AG04450 (cell line): Measurements from ENCODE around the gene CDC7. TPM values are rescaled to one million over a fixed set of nuclear protein-coding genes. Genes with fewer than 3 reads are reported as not detected.

Experiments used
- CTCF ChIA-PET: fragments of 300-600, 350-600 bp; formaldehyde crosslinking; extraction: SDS; loops from one replicate; lab custom pipeline; 2022; ENCODE audit warnings: antibody characterized with exemption, inconsistent platforms; lab: Charles Lee
- POLR2A ChIA-PET: fragments of 350-600 bp; formaldehyde crosslinking; extraction: SDS; loops from one replicate; lab custom pipeline; 2021; ENCODE audit warnings: antibody characterized with exemption, inconsistent platforms; lab: Yijun Ruan, JAX
- DNase-seq: peaks from one replicate; pipeline ENCODE4 v3.0.0-alpha.2; 2011; ENCODE audit warnings: low read depth, low spot score
- H3K27ac ChIP-seq: one replicate; pipeline ENCODE4 v1.5.1; 2012; ENCODE audit warnings: low read depth, low read length, control low read depth
- H3K27me3 ChIP-seq: one replicate; pipeline ENCODE4 v1.6.0; 2012; ENCODE audit warnings: low read length; ENCODE audit not compliant: control insufficient read depth, insufficient read depth
- H3K4me3 ChIP-seq: 2 replicates; pipeline ENCODE4 v1.5.1; 2011; ENCODE audit warnings: mild to moderate bottlenecking, low read depth, low read length, control low read depth
- H3K9me3 ChIP-seq: 2 replicates; pipeline ENCODE4 v1.5.1; 2012; ENCODE audit warnings: low read length; ENCODE audit not compliant: control insufficient read depth, insufficient read depth
- polyA plus RNA-seq: library from polyadenylated mRNA; depleted of rRNA; stranded (reverse); fragments of >200 nt; gene quantifications from 2 replicates; pipeline ENCODE4 v1.2.3, GENCODE V29; 2011
- TF ChIP-seq, protein P1 (sequence below): IDR thresholded peaks from 2 replicates; pipeline ENCODE4 v1.5.1; 2011; ENCODE audit warnings: low read depth, low read length, control low read depth, inconsistent platforms

The CDC7 gene
- polyA plus RNA-seq, 1 experiment, result 4.6 TPM

DNA sequence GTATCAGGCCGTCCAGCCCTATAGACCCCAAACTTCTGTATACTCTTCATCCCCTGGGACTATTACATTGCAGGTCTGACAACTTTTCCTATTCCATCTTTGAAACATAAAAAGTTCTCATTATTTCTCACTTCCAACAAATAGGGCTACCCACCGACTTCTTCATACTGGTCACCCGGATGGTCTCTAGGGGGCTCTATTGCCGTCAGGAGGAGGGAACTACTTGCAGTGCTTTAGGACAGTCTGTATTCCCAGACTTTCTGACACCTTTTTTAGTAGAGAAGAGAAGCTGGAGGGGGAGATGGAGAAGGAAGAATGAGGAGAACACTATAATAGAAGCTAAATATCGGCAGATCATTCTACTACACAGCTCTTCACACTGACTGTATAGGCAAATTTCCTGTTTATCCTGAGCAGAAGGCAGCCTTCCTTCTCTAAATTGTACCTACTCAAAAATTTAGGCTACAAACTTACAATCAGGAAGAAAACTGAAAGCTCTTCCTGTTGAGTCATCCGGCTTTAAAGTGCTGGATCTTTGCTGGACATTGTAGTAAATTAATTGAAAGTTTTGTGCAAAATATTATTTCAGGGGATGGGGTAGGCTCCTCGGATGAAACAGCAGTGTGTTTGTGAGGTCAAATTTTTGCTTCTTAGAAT is 54.6 kb downstream of the CDC7 start:
- Histone ChIP-seq H3K4me3 (no peak overlapping the region), H3K27ac (peak overlapping the region; percentile 83), H3K9me3 (no peaks in the 10 kb centered on the region), H3K27me3 (no peaks in the 10 kb centered on the region)
- CTCF ChIA-PET, result no interaction called here
- no peak for DNase-seq
- POLR2A ChIA-PET, result interaction anchor here (0.6 kb wide), 1 partner anchor 119 kb away, joined by 3 read pairs; no protein-coding TSS in a partner anchor
- TF ChIP-seq, protein P1, sequence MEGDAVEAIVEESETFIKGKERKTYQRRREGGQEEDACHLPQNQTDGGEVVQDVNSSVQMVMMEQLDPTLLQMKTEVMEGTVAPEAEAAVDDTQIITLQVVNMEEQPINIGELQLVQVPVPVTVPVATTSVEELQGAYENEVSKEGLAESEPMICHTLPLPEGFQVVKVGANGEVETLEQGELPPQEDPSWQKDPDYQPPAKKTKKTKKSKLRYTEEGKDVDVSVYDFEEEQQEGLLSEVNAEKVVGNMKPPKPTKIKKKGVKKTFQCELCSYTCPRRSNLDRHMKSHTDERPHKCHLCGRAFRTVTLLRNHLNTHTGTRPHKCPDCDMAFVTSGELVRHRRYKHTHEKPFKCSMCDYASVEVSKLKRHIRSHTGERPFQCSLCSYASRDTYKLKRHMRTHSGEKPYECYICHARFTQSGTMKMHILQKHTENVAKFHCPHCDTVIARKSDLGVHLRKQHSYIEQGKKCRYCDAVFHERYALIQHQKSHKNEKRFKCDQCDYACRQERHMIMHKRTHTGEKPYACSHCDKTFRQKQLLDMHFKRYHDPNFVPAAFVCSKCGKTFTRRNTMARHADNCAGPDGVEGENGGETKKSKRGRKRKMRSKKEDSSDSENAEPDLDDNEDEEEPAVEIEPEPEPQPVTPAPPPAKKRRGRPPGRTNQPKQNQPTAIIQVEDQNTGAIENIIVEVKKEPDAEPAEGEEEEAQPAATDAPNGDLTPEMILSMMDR, result peak; percentile 31; the same call in 1 of the 2 replicates

DNA sequence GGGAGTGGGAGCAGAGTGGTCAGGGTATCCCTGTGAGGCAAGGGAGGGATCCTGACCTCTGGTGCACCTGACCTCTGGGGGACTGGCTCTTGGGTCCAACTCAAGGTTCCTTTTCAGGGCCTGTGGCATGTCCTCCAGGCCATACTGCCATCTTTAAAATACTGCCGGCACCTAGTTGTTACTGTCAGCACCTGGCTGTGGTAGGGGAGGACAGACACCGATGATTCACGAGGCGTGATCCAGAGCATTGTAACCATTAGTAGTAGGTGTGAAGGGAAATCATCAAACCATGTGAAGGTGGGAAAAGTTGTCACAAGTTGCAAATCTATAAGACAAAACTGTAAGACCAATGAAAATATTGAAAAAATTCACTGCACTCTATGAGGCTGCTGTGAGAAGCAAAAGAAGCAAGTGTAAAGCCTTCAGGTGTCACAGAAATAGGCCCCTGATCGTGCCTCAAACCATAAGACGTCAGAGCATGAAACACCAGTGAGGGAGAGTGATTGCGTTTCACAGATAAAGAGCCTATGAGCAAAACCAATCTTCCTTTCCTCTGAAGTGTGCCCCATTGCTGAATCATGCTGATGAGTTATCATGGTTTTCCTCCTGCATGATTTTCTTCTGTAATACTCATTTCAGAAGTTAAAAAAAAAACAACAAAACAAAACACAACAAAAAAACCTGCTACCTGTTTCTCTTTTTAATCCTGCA is 55.3 kb downstream of the CDC7 start:
- TF ChIP-seq, protein P1, result no peak
- DNase-seq, result peak; percentile 61
- ChIA-PET CTCF (no interaction called here), POLR2A (interaction anchor here (0.6 kb wide), 1 partner anchor 118 kb away, joined by 3 read pairs; no protein-coding TSS in a partner anchor)
- Histone ChIP-seq H3K27me3 (no peaks in the 10 kb centered on the region), H3K9me3 (no peaks in the 10 kb centered on the region), H3K27ac (peak overlapping the region; percentile 83), H3K4me3 (no peak overlapping the region)

DNA sequence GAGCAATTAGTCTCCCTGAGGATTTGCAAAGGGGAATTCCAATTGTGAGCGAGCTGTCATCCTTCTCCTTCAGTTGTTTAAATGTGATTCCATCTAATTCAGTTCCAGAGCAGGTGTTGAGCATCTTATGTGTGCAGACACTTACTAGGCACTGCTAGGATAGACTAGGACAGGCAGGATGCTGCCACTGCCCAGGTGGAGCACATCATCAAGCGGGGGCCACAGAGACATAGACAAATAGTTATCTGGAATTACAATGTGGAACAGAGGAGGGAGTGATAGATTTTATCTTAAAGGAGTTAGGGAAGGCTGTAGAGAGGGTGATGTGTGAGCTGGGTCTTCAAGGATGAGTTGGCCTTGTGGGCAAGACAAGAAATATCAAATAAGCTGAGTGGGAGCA is 55.9 kb downstream of the CDC7 start:
- CTCF ChIA-PET, result no interaction called here
- TF ChIP-seq, protein P1, result no peak
- Histone ChIP-seq H3K9me3 (no peaks in the 10 kb centered on the region), H3K4me3 (no peak overlapping the region), H3K27me3 (no peaks in the 10 kb centered on the region), H3K27ac (peak overlapping the region; percentile 78)
- POLR2A ChIA-PET, result no interaction called here
- DNase-seq, result no peak

DNA sequence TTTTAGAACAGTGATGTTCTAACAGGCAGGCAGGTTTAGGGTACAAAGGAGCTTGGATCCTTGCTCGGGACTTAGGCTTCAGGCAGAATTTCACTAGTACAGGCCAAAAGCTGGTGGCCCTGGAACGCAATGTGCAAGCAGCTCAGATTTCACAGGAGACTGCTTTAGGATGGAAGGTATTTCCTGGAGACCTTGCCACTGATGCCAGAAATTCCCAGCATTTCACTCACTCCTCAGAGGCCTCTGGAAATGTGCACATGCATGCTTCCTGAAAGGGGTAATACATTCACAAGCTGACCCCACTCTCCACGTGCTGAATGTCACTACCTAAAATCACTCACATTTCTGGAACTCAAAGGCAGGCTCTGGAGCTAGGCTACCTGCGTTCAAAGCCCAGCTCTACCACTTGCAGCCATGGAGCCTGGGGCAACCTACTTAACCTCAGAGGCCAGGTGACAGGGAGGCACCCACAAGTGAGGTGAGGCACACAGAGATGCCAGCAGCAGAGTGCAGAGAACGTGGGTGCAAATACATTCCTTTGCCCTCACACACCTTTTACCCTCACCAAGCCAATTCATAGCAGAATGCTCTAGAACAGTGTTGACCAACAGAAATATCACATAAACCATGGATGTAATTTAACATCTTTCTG is 56.5 kb downstream of the CDC7 start:
- POLR2A ChIA-PET, result no interaction called here

More for the DNA sequence above, 56.5 kb downstream of the CDC7 start:
- CTCF ChIA-PET, result interaction anchor here (1.0 kb wide), 1 partner anchor 226 kb away, joined by 3 read pairs; no protein-coding TSS in a partner anchor
- H3K27me3 ChIP-seq, result no peaks in the 10 kb centered on the region
- H3K27ac ChIP-seq, result no peak overlapping the region
- DNase-seq, result no peak
- TF ChIP-seq, protein P1, result no peak
- H3K9me3 ChIP-seq, result no peaks in the 10 kb centered on the region
- H3K4me3 ChIP-seq, result no peak overlapping the region
